Tibial artery (tissue), 4 donors: Measurements from ENCODE around the gene OPCML.

ENCODE experiments used
- DNase-seq, 2 donors: peaks; one replicate each; pipeline ENCODE4 v3.0.0-alpha.2; 2019
- H3K27ac ChIP-seq, 2 donors: fragments of 200-600 bp; sonication (generic) in 1 of 2; 1 replicate in 1 of 2; 2 replicates in 1 of 2; pipeline ENCODE4 v1.5.1; 2018 to 2019; ENCODE audit warnings: mild to moderate bottlenecking in 1 of 2
- H3K27me3 ChIP-seq, 2 donors: fragments of 200-600 bp; sonication (generic) in 1 of 2; one replicate each; pipeline versions ENCODE4 v1.5.1 to v1.6.0; 2016 to 2019
- H3K36me3 ChIP-seq, 3 donors: fragments of 200-600 bp; sonication (generic) in 2 of 3; one replicate each; pipeline ENCODE4 v1.5.1; 2016 to 2019; ENCODE audit warnings: mild to moderate bottlenecking in 2 of 3
- H3K4me1 ChIP-seq, 4 donors: fragments of 200-600 bp; sonication (generic) in 2 of 4; 1 replicate in 3 of 4; 2 replicates in 1 of 4; pipeline ENCODE4 v1.5.1; 2016 to 2019
- H3K4me3 ChIP-seq, 2 donors: fragments of 200-600 bp; sonication (generic) in 1 of 2; 1 replicate in 1 of 2; 2 replicates in 1 of 2; pipeline ENCODE4 v1.5.1; 2018 to 2019; ENCODE audit warnings: mild to moderate bottlenecking in 2 of 2
- H3K9me3 ChIP-seq, 3 donors: fragments of 200-600 bp; sonication (generic) in 1 of 3; one replicate each; pipeline ENCODE4 v1.5.1; 2016 to 2019
- CTCF ChIP-seq, 2 experiments: fragments of 200-600 bp in 1 of 2; fragments of 450-650 bp in 1 of 2; IDR thresholded peaks; one replicate each; pipeline ENCODE4 v1.5.1; 2017 to 2019; ENCODE audit warnings: antibody characterized with exemption in 2 of 2, mild to moderate bottlenecking in 1 of 2, moderate library complexity in 1 of 2
- intact Hi-C: fragments of 100-400 bp; cut with DNase I; formaldehyde crosslinking; loops from one replicate; pipeline ENCODE4 v1.15.0; 2023; ENCODE audit warnings: low total_unique reads

OPCML gene

DNA sequence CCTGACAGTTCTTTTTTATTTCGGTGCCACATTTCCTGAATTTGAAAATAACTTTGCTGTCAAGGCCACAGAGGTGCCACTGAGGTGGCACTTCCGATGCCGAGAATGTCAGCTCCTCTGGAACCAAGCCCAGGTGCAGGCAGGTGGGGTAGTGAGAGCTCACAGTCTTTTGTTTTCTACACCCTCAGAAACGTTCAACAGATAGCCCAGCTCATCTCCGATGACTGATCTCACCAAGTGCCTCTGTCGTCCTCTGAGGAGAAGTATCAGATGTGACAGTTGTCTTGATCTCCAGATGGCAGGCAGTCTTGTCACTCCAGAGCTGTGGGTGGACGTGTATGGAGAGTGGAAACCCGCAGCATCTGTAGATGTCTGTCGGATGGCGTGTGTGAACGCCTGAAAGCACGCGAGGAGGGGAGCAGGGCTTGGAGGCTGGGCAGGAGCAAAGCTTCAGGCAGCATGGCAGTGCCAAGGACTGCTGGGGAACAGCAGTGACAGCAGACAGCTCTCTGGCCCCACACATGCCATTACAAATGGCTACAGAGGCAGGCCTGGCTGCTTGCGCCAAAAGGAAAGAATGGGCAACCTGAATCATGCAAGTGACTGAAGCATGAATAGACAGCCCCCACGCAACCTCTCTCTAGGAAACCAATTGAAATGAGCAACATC, 877.0 kb downstream of the OPCML start:
- TF ChIP-seq CTCF (IDR thresholded peaks at IDR 0.05) = no peak
- no peak overlapping the region for H3K27ac ChIP-seq
- no peaks in the 10 kb centered on the region for H3K9me3 ChIP-seq
- H3K36me3 ChIP-seq = no peaks in the 10 kb centered on the region
- no peaks in the 10 kb centered on the region for H3K4me1 ChIP-seq
- H3K27me3 ChIP-seq = no peaks in the 10 kb centered on the region
- no peak overlapping the region for H3K4me3 ChIP-seq
- DNase-seq = no peak
- intact Hi-C loops = no loop called here

- no peak for DNase-seq
- Histone ChIP-seq H3K27ac (no peak overlapping the region), H3K36me3 (no peaks in the 10 kb centered on the region), H3K4me1 (no peaks in the 10 kb centered on the region), H3K27me3 (no peaks in the 10 kb centered on the region), H3K4me3 (no peak overlapping the region), H3K9me3 (no peaks in the 10 kb centered on the region)
- TF ChIP-seq CTCF (IDR thresholded peaks at IDR 0.05) = no peak
- intact Hi-C loops = no loop called here
Observed at GRCh38 chr11:132653237-132653636, 879.1 kb downstream of the OPCML start.

GRCh38 chr11:132650969-132651720, 881.2 kb downstream of the OPCML start:
- DNase-seq = no peak
- Histone ChIP-seq H3K27ac (no peak overlapping the region), H3K9me3 (no peaks in the 10 kb centered on the region), H3K36me3 (no peaks in the 10 kb centered on the region), H3K4me3 (no peak overlapping the region), H3K4me1 (no peaks in the 10 kb centered on the region), H3K27me3 (no peaks in the 10 kb centered on the region)
- no peak for TF ChIP-seq CTCF (IDR thresholded peaks at IDR 0.05)
- intact Hi-C loops = no loop called here

- Histone ChIP-seq H3K9me3 (no peaks in the 10 kb centered on the region), H3K36me3 (no peaks in the 10 kb centered on the region), H3K27me3 (no peaks in the 10 kb centered on the region), H3K27ac (no peak overlapping the region), H3K4me1 (no peaks in the 10 kb centered on the region), H3K4me3 (no peak overlapping the region)
- TF ChIP-seq CTCF (IDR thresholded peaks at IDR 0.05) = no peak
- intact Hi-C loops = no loop called here
- DNase-seq = no peak
Observed at GRCh38 chr11:132649277-132649676, 883.0 kb downstream of the OPCML start.

GRCh38 chr11:132648851-132649250, 883.5 kb downstream of the OPCML start:
- Histone ChIP-seq H3K4me3 (no peak overlapping the region), H3K27ac (no peak overlapping the region), H3K36me3 (no peaks in the 10 kb centered on the region), H3K27me3 (no peaks in the 10 kb centered on the region), H3K4me1 (no peaks in the 10 kb centered on the region), H3K9me3 (no peaks in the 10 kb centered on the region)
- no peak for DNase-seq
- no peak for TF ChIP-seq CTCF (IDR thresholded peaks at IDR 0.05)
- intact Hi-C loops = no loop called here
